IPS-18c (cell line): ENCODE measurements around the gene APOBEC3G.

Source experiments
- H3K4me3 ChIP-seq: 2 replicates; pipeline ENCODE4 v1.7.0; 2013; ENCODE audit warnings: low read depth, mild to moderate bottlenecking, low read length, moderate library complexity; ENCODE audit not compliant: insufficient read depth
- H3K9me3 ChIP-seq: one replicate; pipeline ENCODE4 v1.6.1; 2013; ENCODE audit warnings: mild to moderate bottlenecking, low read length, moderate library complexity; ENCODE audit not compliant: control insufficient read depth, insufficient read depth

APOBEC3G gene

GRCh38 chr22:39106326-39106725, 29.3 kb downstream of the APOBEC3G start:
- Histone ChIP-seq H3K4me3 (no peak overlapping the region), H3K9me3 (no peaks in the 10 kb centered on the region)

GRCh38 chr22:39108487-39108886, 31.4 kb downstream of the APOBEC3G start:
- H3K4me3 ChIP-seq = no peak overlapping the region

GRCh38 chr22:39109361-39109760, 32.3 kb downstream of the APOBEC3G start:
- no peak overlapping the region for H3K4me3 ChIP-seq
- no peaks in the 10 kb centered on the region for H3K9me3 ChIP-seq

More at GRCh38 chr22:39108487-39108886, 31.4 kb downstream of the APOBEC3G start:
- H3K9me3 ChIP-seq = no peaks in the 10 kb centered on the region

GRCh38 chr22:39110631-39111561, 33.8 kb downstream of the APOBEC3G start:
- no peaks in the 10 kb centered on the region for H3K9me3 ChIP-seq
- H3K4me3 ChIP-seq = no peak overlapping the region

- no peaks in the 10 kb centered on the region for H3K9me3 ChIP-seq
- no peak overlapping the region for H3K4me3 ChIP-seq
Measured at GRCh38 chr22:39114112-39114511, 37.0 kb downstream of the APOBEC3G start.

GRCh38 chr22:39115570-39115969, 38.5 kb downstream of the APOBEC3G start:
- Histone ChIP-seq H3K4me3 (no peak overlapping the region), H3K9me3 (no peaks in the 10 kb centered on the region)

- no peaks in the 10 kb centered on the region for H3K9me3 ChIP-seq
- no peak overlapping the region for H3K4me3 ChIP-seq
Measured at GRCh38 chr22:39115977-39116621, 39.0 kb downstream of the APOBEC3G start.

- Histone ChIP-seq H3K9me3 (no peaks in the 10 kb centered on the region), H3K4me3 (no peak overlapping the region)
Measured at GRCh38 chr22:39117585-39118191, 40.6 kb downstream of the APOBEC3G start.

GRCh38 chr22:39120983-39121382, 43.9 kb downstream of the APOBEC3G start:
- Histone ChIP-seq H3K9me3 (no peaks in the 10 kb centered on the region), H3K4me3 (no peak overlapping the region)

- H3K9me3 ChIP-seq = no peaks in the 10 kb centered on the region
- no peak overlapping the region for H3K4me3 ChIP-seq
Measured at GRCh38 chr22:39122772-39123470, 45.8 kb downstream of the APOBEC3G start.

GRCh38 chr22:39123751-39124581, 46.9 kb downstream of the APOBEC3G start:
- Histone ChIP-seq H3K9me3 (no peaks in the 10 kb centered on the region), H3K4me3 (no peak overlapping the region)

- H3K9me3 ChIP-seq = no peaks in the 10 kb centered on the region
- H3K4me3 ChIP-seq = no peak overlapping the region
Measured at GRCh38 chr22:39125622-39126021, 48.5 kb downstream of the APOBEC3G start.

- no peak overlapping the region for H3K4me3 ChIP-seq
- H3K9me3 ChIP-seq = no peaks in the 10 kb centered on the region
Measured at GRCh38 chr22:39128508-39128907, 51.4 kb downstream of the APOBEC3G start.

- H3K4me3 ChIP-seq = no peak overlapping the region
- H3K9me3 ChIP-seq = no peaks in the 10 kb centered on the region
Measured at GRCh38 chr22:39129081-39129480, 52.0 kb downstream of the APOBEC3G start.

GRCh38 chr22:39129746-39130145, 52.7 kb downstream of the APOBEC3G start:
- H3K9me3 ChIP-seq = no peaks in the 10 kb centered on the region
- no peak overlapping the region for H3K4me3 ChIP-seq

GRCh38 chr22:39130152-39130704, 53.2 kb downstream of the APOBEC3G start:
- no peaks in the 10 kb centered on the region for H3K9me3 ChIP-seq
- H3K4me3 ChIP-seq = no peak overlapping the region
